GM21576 (cell line): Measurements from ENCODE around the gene CR1.
"Not testable (repeated sequence)": the region's sequence is repeated elsewhere in the genome, so short reads cannot be mapped to it uniquely, and the experiment has no call there.

Experiments used
- ATAC-seq: cut with Tn5 transposase; IDR thresholded peaks from one replicate; pipeline ENCODE4 v1.9.1; 2021; ENCODE audit warnings: mild to moderate bottlenecking, moderate library complexity; ENCODE audit not compliant: unreplicated experiment

The CR1 gene

DNA sequence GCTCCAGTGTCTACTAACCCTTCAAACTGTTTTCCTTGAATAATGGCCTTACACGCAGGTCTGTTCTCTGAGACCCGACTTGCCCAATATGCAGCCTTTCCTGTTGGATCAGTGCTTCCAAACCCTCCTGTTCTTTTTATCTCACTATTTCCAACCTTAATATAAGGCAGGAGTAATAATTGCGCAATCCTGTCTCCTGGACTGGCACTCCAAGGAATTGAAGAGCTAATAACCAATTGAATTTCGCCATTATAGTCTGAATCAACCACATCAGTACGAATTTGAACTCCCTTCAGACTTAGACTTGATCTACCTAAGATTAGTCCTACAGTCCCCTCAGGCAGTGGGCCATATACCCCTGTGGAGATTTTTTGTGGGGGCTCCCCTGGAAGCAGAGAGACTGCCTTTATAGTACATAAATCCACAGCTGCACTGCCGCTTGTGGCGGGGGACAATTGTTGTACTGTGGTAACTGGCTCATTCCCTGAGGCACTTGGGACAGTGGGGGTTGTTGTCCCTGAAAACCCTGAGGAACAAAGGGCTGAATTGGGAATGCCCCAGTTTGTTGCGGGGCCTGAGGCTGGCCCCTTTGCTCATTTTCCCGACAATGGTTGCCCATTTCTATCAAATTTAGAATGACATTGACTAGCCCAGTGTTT is 142.7 kb downstream of the CR1 start:
- ATAC-seq = not testable (repeated sequence)

DNA sequence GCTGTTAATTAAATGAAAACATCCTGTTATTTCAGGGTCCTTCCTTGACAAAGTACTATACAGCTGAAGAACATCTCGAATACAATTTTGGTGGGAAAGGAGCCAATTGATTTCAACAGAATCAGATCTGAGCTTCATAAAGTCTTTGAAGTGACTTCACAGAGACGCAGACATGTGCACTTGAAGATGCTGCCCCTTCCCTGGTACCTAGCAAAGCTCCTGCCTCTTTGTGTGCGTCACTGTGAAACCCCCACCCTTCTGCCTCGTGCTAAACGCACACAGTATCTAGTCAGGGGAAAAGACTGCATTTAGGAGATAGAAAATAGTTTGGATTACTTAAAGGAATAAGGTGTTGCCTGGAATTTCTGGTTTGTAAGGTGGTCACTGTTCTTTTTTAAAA is 143.4 kb downstream of the CR1 start:
- ATAC-seq = not testable (repeated sequence)

DNA sequence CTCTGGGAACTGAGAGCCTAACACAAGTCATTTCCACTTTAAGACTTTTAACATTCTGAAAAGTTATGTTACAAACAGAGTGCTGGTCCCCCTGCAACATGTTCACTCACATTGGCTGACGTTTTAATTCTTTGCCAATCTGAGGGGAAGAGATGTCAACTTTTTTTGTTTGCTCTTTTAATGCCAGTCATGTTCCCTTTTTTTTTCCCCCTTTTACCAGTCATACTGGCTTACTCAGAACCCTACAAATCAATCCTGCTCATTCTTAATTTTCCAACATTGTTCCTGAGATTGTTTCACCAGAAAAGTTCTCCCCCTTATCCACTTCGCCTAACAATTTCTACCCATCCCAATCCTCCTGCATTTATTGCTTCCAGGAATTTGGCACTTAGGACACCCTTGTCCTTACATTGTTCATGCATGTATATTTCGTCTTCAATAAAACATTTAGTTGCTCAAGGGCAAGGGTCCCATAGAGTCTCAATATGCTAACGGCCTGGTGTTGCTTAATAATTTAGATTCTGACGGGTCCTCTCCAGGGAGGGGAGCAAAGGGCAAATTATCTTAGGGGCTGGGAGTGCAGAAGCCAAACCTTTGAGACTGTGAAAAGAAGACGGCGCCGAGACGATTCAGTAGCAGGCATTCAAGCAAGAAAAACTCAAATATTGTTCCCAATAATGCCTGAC is 148.4 kb downstream of the CR1 start:
- ATAC-seq = no peak

DNA sequence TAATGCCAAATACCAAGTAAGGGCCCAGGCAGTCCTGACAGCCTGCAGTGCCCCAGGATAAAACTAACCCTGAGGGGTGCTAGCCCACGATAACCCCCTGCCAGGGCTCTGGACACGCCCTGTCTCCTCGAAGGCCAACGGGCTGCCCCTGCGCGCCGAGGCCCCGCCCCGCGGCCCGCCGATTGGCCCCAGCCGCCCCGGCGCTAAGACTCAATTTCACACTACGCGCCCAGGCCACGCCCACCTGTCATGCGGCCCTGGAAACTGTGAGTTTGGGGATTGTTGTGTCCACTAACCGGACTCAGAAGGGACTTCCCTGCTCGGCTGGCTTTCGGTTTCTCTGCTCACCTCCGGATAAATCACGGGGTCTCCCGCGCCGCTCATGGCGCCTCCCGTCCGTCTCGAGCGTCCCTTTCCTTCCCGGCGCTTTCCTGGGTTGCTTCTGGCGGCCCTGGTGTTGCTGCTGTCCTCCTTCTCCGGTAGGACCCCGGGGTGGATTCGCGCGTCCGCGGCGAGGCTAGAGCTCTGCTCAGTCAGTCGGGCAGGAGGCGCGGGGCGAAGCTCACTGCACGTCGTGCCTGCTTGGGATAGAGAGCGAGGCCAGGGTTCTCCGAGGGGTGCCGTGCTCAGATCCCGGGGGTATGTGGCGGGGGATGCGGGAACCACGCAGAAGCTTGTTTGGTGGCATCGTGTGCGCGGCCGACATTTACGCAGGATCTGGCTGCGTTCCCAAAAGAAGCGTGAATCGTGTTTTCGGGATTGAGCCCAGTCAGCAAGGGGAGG is 149.1 kb downstream of the CR1 start, which contains the start of gene CR1L:
CR1L (plus strand) TSS at position 282 of the 783 bp plus-strand sequence; CDS start at position 383, 101 bp downstream.
- ATAC-seq = peak; percentile 74

DNA sequence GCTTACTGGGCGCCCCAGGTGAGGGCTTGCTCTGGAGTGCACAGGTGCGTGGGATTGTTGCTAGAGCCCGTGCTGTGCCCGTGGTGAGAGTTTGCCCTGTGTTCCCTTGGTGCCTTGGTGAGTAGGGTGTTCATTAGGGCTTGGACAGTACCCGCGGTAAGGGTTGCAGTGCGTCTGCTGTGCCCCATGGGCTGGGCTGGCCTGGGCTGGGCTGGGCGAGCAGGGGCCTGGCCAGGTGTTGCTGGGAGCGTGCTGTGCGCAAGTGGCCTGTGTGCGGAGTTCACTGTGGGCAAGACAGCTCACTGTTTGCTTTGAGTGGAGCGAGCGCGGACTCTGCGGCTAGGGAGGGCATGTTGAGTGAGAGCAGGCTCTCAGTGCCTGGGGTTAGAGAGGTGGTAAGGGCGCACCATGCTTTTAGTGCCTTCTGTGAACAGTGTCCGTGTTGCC is 149.7 kb downstream of the CR1 start:
- no peak for ATAC-seq

DNA sequence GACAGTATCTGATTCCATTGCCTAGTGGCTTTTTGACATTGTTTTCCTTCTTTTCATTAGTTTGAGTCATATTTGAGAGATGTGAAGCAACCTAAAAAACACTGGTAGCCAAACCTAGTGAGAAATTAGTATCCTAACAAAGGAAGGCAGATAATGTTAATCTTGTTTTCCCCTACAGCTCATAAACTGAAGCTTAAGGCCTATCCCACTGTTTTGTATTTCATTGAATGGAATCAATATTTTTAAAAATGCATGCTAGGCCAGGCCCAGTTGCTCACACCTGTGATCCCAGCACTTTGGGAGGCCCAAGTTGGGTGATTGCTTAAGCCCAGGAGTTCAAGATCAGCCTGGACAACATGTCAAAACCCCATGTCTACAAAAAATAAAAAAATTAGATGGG is 150.2 kb downstream of the CR1 start:
- ATAC-seq = no peak

DNA sequence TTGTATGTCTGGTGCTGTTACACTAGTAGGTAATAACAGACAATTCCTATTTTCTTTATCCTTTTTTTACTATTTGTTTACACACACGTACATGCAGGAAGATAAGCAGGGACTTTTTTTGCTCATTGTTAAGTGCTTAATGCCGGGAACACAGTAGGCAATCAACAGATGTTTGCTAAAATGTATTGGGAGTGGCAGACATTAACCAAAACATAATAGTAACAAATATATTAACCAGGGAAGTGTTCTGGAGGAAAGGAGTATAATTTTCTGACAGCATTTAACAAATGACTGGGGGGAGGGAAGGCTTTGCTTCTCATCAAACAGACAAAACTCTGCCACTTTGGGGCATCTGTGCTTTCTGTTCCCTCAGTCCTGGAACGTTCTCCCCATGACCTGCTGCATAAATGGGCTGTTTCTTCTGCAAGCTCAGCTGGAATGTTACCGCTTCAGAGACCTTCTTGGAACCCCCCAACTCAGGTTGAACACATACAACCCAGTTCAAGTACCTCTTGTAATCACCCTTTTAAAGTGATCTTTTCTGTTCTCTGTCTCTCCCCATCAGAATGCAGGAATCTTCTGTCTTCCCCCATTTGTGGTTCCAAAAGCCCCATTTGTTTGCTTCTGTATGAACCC is 151.1 kb downstream of the CR1 start:
- no peak for ATAC-seq

DNA sequence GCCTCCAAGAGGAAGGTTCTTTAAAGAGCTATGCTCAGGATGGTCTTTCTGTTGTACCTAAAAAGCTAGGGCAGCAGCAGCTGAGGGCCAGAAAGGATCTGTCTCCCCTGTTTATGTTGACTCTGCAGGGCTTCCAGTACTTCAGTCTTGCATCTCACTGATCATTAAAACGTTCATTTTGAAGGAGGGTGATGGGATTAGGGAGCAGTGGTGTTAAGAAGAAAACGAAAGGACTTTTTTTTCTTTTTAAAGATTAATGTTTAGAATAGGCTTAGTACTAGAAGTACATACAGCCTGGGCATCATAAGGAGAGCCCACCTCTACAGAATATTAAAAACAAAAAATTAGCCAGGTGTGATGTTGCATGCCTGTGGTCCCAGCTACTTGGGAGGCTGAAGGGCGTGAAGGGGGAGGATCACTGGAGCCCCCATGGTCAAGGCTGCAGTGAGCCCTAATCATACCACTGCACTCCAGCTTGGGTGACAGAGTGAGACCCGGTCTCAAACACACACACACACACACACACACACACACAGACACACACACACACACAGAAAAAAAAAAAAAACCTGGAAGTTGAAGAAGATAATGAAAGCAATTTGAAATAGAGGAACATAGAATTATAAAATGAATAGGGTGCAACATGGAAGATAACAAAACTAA is 151.8 kb downstream of the CR1 start:
- ATAC-seq = no peak

DNA sequence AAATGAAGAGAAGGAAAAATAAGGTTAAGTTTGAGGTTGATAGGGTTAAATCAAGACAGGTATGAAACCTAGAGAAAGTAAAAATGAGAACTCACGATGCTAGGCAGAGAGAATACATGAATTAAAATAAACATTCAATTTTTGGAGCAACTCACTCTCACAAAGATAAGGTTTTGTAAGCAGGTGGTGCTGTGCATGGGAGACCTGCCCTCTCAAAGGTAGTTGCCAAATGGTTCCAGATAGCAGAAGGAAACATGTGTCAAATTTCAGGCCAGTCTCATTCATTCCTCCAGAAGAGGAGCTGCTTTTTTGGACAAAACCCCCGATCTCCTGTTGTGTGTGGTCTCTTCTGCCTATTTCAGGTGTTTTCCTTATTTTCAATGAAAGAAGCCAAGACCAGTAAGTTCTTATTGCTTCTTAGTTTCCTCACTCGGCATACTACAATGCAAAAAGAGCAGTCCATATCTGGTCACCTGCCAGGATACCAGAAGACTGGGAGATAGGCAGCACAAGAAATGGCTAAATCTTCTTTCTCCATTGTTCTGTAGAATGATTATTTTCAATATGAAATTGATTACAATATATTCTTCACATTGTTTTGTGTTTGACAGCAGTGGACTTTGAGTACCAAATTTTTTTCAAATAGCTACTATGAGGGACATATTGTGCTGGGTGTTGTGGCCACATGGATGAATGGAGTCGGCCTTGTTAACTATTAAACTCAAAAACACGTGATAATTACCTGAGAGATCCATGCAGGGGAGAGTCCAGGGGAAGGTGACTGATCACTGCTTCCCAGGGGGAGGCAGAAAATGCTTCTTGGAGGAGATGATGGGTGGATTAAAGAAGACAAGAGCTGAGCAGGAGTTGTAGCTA is 152.6 kb downstream of the CR1 start:
- no peak for ATAC-seq

DNA sequence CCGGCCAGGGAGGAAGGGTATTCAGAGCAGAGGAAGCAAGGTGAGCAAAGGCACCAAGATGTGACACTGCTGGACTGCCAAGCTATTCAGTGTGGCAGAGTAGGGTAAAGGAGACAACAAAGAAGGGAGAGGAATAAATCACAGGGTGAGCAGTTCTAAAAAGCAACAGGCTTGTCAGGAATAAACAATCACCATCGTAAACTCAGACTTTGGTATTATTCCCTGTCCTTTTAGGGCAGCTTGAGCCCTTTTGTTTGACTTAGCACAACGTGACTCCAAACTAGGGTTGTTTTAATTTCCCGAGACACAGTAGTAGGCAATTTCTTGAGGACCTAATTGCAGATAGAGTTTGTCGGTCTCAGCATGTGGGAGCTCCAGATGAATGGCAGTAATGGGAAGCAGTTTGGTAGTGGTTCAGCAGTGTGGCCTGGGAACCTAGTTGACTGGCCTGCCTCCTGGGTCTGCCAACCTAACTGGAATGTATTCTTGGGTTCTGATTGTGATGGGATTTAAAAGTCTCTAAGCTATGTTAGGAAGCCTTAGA is 153.3 kb downstream of the CR1 start:
- no peak for ATAC-seq

DNA sequence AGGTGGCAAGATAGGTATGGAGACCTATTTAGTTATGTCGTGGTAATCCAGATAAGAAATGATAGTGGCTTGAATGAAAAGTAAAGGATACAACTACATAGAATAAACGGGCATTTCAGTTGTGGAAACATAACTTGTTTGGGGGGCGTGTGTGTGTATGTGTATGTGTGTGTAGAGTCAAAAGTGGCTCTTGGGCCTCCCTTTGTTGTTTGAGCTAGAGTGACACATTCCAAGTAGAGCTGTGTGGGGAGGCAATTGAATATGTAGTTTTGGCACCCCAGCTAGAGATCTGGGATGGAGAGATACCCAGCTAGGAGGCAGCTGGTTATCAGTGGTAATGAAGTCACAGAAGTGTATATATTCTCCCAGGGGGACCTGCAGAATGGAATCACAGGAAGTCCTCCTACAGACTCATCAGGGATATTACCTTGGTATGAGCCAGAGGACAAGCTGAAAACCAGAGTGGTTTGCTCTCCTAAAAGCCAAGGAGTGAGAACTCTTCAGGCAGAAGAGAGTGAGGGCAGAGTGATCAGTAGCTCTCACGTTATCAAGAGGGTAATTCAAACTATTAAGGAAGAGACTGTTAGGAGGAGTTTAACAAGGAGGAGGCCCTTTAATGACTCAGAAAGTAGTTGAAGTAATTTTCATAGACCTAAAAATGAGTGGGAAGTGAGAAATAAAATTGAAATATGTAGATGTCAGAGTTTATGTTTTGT is 154.1 kb downstream of the CR1 start:
- ATAC-seq = no peak

DNA sequence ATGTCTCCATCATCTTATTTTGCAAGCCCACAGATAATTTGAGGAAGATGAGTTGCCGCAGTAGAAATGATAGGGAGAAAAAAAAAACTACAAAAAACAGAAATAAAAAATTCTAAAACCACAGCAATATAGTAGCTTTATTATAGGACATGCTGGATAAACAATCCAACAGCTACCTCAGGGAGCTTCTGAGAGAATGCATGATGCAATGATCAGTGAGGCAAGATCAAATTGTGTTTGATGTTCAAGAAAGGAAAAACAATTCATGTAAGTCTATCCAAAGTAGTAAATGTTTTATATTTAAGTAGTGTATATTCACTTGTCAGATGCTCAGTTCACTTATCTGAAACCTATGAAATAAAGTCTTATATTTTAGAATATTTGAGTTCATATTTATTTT is 155.6 kb downstream of the CR1 start:
- ATAC-seq = no peak

DNA sequence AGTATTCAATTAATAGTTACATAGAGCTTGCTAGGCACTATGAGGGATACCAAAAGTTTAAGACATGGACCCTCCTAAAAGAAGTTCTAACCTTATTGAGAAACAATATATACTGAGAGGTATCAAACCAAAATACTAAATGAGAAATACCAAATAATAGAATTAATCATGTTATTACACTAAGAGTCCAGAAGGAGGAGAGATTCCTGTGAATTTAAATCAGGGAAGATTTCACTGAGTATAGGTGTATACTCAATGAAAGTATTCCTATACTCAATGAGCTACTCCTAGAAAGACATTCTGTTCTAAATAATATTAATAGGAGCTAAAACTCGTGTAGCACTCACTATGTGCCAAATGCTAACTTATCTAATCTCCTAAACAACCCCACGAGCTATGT is 158.4 kb downstream of the CR1 start:
- no peak for ATAC-seq

DNA sequence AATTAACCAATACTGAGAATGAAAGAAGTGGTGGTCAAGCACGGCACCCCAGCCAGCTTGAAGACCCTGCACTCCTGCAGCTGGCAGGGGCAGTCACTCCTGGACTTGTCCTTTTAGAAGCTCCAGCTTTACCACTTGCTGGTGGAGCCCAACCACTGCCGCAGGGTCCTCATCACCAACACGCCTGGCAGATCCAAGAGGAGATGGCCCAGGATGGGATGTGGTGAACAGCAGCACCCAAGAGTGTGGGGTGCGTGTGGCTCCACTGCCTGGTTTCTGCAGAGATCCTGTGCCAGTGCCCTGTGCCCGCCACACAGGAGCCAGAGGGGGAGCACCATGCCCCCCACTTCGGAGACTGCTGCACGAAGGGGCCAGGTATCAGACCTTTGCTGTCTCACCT is 162.5 kb downstream of the CR1 start:
- no peak for ATAC-seq

DNA sequence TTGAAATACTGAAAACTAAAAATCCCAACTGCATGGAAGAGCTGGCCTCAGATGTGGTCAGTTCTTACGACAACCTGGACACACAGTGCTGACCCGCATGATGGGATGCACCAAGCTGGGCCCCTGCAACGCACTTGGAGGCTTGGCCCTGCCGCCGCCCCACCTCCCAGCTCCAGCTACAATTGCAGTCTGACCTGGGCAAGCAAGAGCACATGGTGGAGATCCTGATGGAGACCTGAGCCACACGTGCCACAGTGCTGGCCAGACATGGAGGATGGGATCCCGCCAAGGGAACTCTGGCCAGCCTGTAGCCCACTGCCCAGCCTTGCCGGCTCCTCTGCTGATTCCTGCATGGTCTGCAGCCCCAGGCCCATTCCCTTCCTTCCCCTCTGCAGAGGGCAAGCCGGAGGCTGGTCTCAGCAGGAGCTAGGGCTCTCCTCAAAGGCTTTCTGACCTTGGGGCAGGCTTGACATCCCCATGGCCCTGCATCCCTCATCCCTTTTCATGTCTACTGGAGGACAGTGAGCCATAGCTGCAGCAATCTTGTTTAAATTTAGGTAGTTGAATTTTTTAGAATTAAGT is 163.0 kb downstream of the CR1 start:
- no peak for ATAC-seq

DNA sequence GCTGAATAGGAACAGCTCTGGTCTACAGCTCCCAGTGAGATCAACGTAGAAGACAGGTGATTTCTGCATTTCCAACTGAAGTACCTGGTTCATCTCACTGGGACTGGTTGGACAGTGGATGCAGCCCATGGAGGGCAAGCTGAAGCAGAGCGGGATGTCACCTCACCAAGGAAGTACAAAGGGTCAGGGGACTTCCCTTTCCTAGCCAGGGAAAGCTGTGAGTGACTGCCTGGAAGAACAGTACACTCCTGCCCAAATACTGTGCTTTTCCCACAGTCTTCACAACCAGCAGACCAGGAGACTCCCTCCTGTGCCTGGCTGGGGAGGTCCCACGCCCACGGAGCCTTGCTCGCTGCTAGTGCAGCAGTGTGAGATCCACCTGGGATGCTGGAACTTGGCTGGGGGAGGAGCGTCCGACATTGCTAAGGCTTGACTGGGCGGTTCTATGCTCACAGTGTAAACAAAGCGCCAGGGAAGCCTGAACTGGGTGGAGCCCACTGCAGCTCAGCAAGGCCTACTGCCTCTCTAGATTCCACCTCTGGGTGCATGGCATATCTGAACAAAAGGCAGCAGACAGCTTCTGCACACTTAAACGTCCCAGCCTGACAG is 163.7 kb downstream of the CR1 start:
- no peak for ATAC-seq

DNA sequence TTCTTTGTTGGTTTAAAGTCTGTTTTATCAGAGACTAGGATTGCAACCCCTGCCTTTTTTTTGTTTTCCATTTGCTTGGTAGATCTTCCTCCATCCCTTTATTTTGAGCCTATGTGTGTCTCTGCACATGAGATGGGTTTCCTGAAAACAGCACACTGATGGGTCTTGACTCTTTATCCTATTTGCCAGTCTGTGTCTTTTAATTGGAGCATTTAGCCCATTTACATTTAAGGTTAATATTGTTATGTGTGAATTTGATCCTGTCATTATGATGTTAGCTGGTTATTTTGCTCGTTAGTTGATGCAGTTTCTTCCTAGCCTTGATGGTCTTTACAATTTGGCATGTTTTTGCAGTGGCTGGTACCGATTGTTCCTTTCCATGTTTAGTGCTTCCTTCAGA is 165.5 kb downstream of the CR1 start:
- not testable (repeated sequence) for ATAC-seq

DNA sequence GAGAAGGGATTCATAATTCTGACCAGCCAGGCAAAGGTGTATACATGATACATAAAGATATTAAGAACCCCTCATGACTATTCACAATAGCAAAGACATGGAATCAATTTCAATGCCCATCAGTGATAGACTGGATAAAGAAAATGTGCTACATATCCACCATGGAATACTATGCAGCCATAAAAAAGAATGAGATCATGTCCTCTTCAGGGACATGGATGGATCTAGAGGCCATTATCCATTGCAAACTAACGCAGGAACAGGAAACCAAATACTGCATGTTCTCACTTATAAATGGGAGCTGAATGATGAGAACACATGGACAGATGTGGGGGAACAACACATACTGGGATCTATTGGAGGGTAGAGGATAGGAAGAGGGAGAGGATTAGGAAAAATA is 170.4 kb downstream of the CR1 start:
- no peak for ATAC-seq
